ENCODE measurements around the gene MSMP.
A peak's percentile ranks its signal among the peaks of the same experiment; 100 is the strongest.

MSMP gene

GRCh38 chr9:35729700-35730485 is 24.2 kb downstream of the MSMP start:
- Histone ChIP-seq H3K27ac (peak overlapping the region in 14 of 21 experiments; percentile 5 to 97 (median 78)), H3K4me3 (peak overlapping the region in 4 of 7 experiments; percentile 16 to 75 (median 40))

GRCh38 chr9:35729101-35729500 is 25.0 kb downstream of the MSMP start:
- Histone ChIP-seq H3K4me3 (peak overlapping the region in 3 of 7 experiments; percentile 16 to 75 (median 20)), H3K27ac (peak overlapping the region in 15 of 21 experiments; percentile 5 to 97 (median 65))

GRCh38 chr9:35728041-35728971 is 25.8 kb downstream of the MSMP start:
- Histone ChIP-seq H3K4me3 (peak overlapping the region in 3 of 7 experiments; percentile 1 to 20 (median 16)), H3K27ac (peak overlapping the region in 19 of 21 experiments; percentile 1 to 96 (median 62))

- peak overlapping the region in 2 of 7 experiments; percentile 12 to 16 for H3K4me3 ChIP-seq
These were observed 26.4 kb downstream of the MSMP start for GRCh38 chr9:35727676-35728040.

GRCh38 chr9:35726931-35727330 is 27.1 kb downstream of the MSMP start:
- Histone ChIP-seq H3K27ac (peak overlapping the region in 15 of 21 experiments; percentile 2 to 96 (median 65)), H3K4me3 (no peak overlapping the region)

More at GRCh38 chr9:35727676-35728040, 26.4 kb downstream of the MSMP start:
- peak overlapping the region in 17 of 21 experiments; percentile 1 to 96 (median 65) for H3K27ac ChIP-seq

GRCh38 chr9:35725362-35725761 is 28.7 kb downstream of the MSMP start:
- Histone ChIP-seq H3K27ac (no peak overlapping the region), H3K4me3 (no peak overlapping the region)

GRCh38 chr9:35723908-35724307 is 30.2 kb downstream of the MSMP start:
- Histone ChIP-seq H3K4me3 (no peak overlapping the region), H3K27ac (no peak overlapping the region)

GRCh38 chr9:35723426-35723825 is 30.6 kb downstream of the MSMP start:
- Histone ChIP-seq H3K27ac (no peak overlapping the region), H3K4me3 (no peak overlapping the region)

GRCh38 chr9:35719546-35719945 is 34.5 kb downstream of the MSMP start:
- H3K4me3 ChIP-seq: no peak overlapping the region

GRCh38 chr9:35718721-35719511 is 35.2 kb downstream of the MSMP start:
- no peak overlapping the region for H3K4me3 ChIP-seq
- H3K27ac ChIP-seq: peak overlapping the region in 1 of 21 experiments; percentile 23

More at GRCh38 chr9:35719546-35719945, 34.5 kb downstream of the MSMP start:
- H3K27ac ChIP-seq: peak overlapping the region in 1 of 21 experiments; percentile 22

- Histone ChIP-seq H3K27ac (no peak overlapping the region), H3K4me3 (no peak overlapping the region)
These were observed 36.8 kb downstream of the MSMP start for GRCh38 chr9:35717132-35717870.

GRCh38 chr9:35716230-35716629 is 37.8 kb downstream of the MSMP start:
- H3K27ac ChIP-seq: no peak overlapping the region

GRCh38 chr9:35714579-35715252 is 39.4 kb downstream of the MSMP start:
- Histone ChIP-seq H3K4me3 (no peak overlapping the region), H3K27ac (no peak overlapping the region)

More at GRCh38 chr9:35716230-35716629, 37.8 kb downstream of the MSMP start:
- H3K4me3 ChIP-seq: no peak overlapping the region

- Histone ChIP-seq H3K27ac (no peak overlapping the region), H3K4me3 (no peak overlapping the region)
These were observed 40.0 kb downstream of the MSMP start for GRCh38 chr9:35714123-35714522.

- Histone ChIP-seq H3K27ac (no peak overlapping the region), H3K4me3 (no peak overlapping the region)
These were observed 40.5 kb downstream of the MSMP start for GRCh38 chr9:35713578-35713977.

GRCh38 chr9:35712762-35713400 is 41.2 kb downstream of the MSMP start:
- Histone ChIP-seq H3K4me3 (no peak overlapping the region), H3K27ac (no peak overlapping the region)

GRCh38 chr9:35711501-35712428 is 42.3 kb downstream of the MSMP start:
- H3K4me3 ChIP-seq: no peak overlapping the region
- peak overlapping the region in 1 of 21 experiments; percentile 4 for H3K27ac ChIP-seq

Measured in skin epidermis (tissue), 12 donors.